Vagina (tissue), 2 donors: ENCODE data around the gene IGSF9. TPM values are rescaled to one million over a fixed set of nuclear protein-coding genes. Genes with fewer than 3 reads are reported as not detected.

Experiments
- DNase-seq, 2 donors: peaks; one replicate each; pipeline ENCODE4 v3.0.0-alpha.2; 2017; ENCODE audit errors: extremely low spot score in 2 of 2
- H3K27ac ChIP-seq: fragments of 200-600 bp; sonication (generic); one replicate; pipeline ENCODE4 v1.5.1; 2019
- H3K27me3 ChIP-seq: fragments of 200-600 bp; sonication (generic); one replicate; pipeline ENCODE4 v1.5.1; 2019
- H3K36me3 ChIP-seq, 2 donors: fragments of 200-600 bp; sonication (generic); one replicate each; pipeline ENCODE4 v1.5.1; 2017 to 2019
- H3K4me1 ChIP-seq: fragments of 200-600 bp; sonication (generic); one replicate; pipeline ENCODE4 v1.5.1; 2019
- H3K4me3 ChIP-seq, 2 donors: fragments of 200-600 bp; sonication (generic); 1 replicate in 1 of 2; 2 replicates in 1 of 2; pipeline ENCODE4 v1.5.1; 2016 to 2019
- H3K9me3 ChIP-seq: fragments of 200-600 bp; sonication (generic); one replicate; pipeline ENCODE4 v1.5.1; 2019
- CTCF ChIP-seq, 3 experiments: fragments of 450-650 bp in 2 of 3; fragments of 200-600 bp in 1 of 3; sonication (generic) in 1 of 3; IDR thresholded peaks; one replicate each; pipeline ENCODE4 v1.5.1; 2017 to 2019; ENCODE audit warnings: antibody characterized with exemption in 3 of 3, mild to moderate bottlenecking in 2 of 3, moderate library complexity in 2 of 3
- POLR2A ChIP-seq, 2 donors: fragments of 450-650 bp; IDR thresholded peaks; one replicate each; pipeline ENCODE4 v1.6.1; 2017; ENCODE audit warnings: antibody characterized with exemption in 2 of 2, mild to moderate bottlenecking in 2 of 2, moderate library complexity in 2 of 2
- POLR2AphosphoS5 ChIP-seq, 2 donors: sonication (generic); formaldehyde crosslinking; IDR thresholded peaks; one replicate each; pipeline ENCODE4 v1.9.0; 2017; ENCODE audit warnings: antibody characterized with exemption in 2 of 2, mild to moderate bottlenecking in 2 of 2, low read depth in 1 of 2; ENCODE audit not compliant: insufficient read depth in 1 of 2
- intact Hi-C: fragments of 100-400 bp; cut with DNase I; formaldehyde crosslinking; loops from one replicate; pipeline ENCODE4 v1.15.1; 2023
- total RNA-seq: library from RNA; depleted of rRNA; stranded (reverse); fragments of >200 nt; gene quantifications from one replicate; pipeline ENCODE4 v1.2.3, GENCODE V29; 2016

Gene IGSF9
- total RNA-seq, 1 donor from 2014 or later: 5.6 TPM

GRCh38 chr1:159977364-159978106 lies 32.1 kb upstream of the IGSF9 start:
- Histone ChIP-seq H3K4me1 (no peaks in the 10 kb centered on the region), H3K27me3 (no peaks in the 10 kb centered on the region), H3K27ac (no peak overlapping the region), H3K4me3 (no peak overlapping the region), H3K9me3 (no peaks in the 10 kb centered on the region), H3K36me3 (no peaks in the 10 kb centered on the region)
- intact Hi-C loops: no loop called here
- peak; percentile 77 to 84 for DNase-seq
- TF ChIP-seq POLR2A (IDR thresholded peaks at IDR 0.05): no peak
- TF ChIP-seq CTCF (IDR thresholded peaks at IDR 0.05): no peak
- TF ChIP-seq POLR2AphosphoS5 (IDR thresholded peaks at IDR 0.05; ENCODE audit: insufficient read depth in 1 of 2, low read depth in 1 of 2): no peak

GRCh38 chr1:159974350-159974965 lies 29.0 kb upstream of the IGSF9 start:
- no peak for TF ChIP-seq POLR2A (IDR thresholded peaks at IDR 0.05)
- no peak for TF ChIP-seq CTCF (IDR thresholded peaks at IDR 0.05)
- TF ChIP-seq POLR2AphosphoS5 (IDR thresholded peaks at IDR 0.05; ENCODE audit: insufficient read depth in 1 of 2, low read depth in 1 of 2): no peak
- Histone ChIP-seq H3K36me3 (no peaks in the 10 kb centered on the region), H3K4me3 (no peak overlapping the region), H3K4me1 (no peaks in the 10 kb centered on the region), H3K9me3 (no peaks in the 10 kb centered on the region), H3K27me3 (no peaks in the 10 kb centered on the region), H3K27ac (no peak overlapping the region)
- peak; percentile 60 to 84 for DNase-seq
- intact Hi-C loops: no loop called here

GRCh38 chr1:159973350-159973940 lies 28.0 kb upstream of the IGSF9 start:
- Histone ChIP-seq H3K27ac (no peak overlapping the region), H3K27me3 (no peaks in the 10 kb centered on the region), H3K9me3 (no peaks in the 10 kb centered on the region), H3K4me3 (no peak overlapping the region), H3K4me1 (no peaks in the 10 kb centered on the region), H3K36me3 (no peaks in the 10 kb centered on the region)
- TF ChIP-seq POLR2A (IDR thresholded peaks at IDR 0.05): no peak
- TF ChIP-seq POLR2AphosphoS5 (IDR thresholded peaks at IDR 0.05; ENCODE audit: insufficient read depth in 1 of 2, low read depth in 1 of 2): no peak
- TF ChIP-seq CTCF (IDR thresholded peaks at IDR 0.05): no peak
- intact Hi-C loops: no loop called here
- peak; percentile 78 to 90 for DNase-seq

GRCh38 chr1:159972443-159973205 lies 27.2 kb upstream of the IGSF9 start:
- no peak overlapping the region for H3K27ac ChIP-seq
- no peaks in the 10 kb centered on the region for H3K27me3 ChIP-seq
- H3K36me3 ChIP-seq: no peaks in the 10 kb centered on the region
- TF ChIP-seq POLR2AphosphoS5 (IDR thresholded peaks at IDR 0.05; ENCODE audit: insufficient read depth in 1 of 2, low read depth in 1 of 2) (no peak), CTCF (IDR thresholded peaks at IDR 0.05) (no peak), POLR2A (IDR thresholded peaks at IDR 0.05) (no peak)
- no peak overlapping the region for H3K4me3 ChIP-seq
- H3K4me1 ChIP-seq: no peaks in the 10 kb centered on the region
- peak; percentile 74 to 91 for DNase-seq
- no peaks in the 10 kb centered on the region for H3K9me3 ChIP-seq
- intact Hi-C loops: no loop called here
